ENCODE results near the gene HBG1. TPM values are rescaled to one million over a fixed set of nuclear protein-coding genes. Genes with fewer than 3 reads are reported as not detected.

HBG1 gene
- total RNA-seq, 1 experiment from 2014 or later: not detected

- H3K4me1 ChIP-seq (ENCODE audit: insufficient read depth, low read length): no peaks in the 10 kb centered on the region
- no peak overlapping the region for H3K14ac ChIP-seq (ENCODE audit: insufficient read depth, low read length)
- no peaks in the 10 kb centered on the region for H3K79me2 ChIP-seq (ENCODE audit: insufficient read depth, low read length)
- no peaks in the 10 kb centered on the region for H3K79me1 ChIP-seq (ENCODE audit: insufficient read depth, low read depth, low read length, poor library complexity, severe bottlenecking)
- H4K8ac ChIP-seq (replicated peaks; ENCODE audit: insufficient read length, low read depth, low read length): no peak overlapping the region
- H2BK120ac ChIP-seq (ENCODE audit: low read depth, low read length, poor library complexity, severe bottlenecking): no peak overlapping the region
- no peak overlapping the region for H3T11ph ChIP-seq (ENCODE audit: low read length)
- H3K9me3 Mint-ChIP-seq: no peaks in the 10 kb centered on the region
- no peak overlapping the region for H3K4me3 Mint-ChIP-seq
- 100% methylated on average over 2 of the region's 5 CpGs for WGBS (ENCODE audit: extremely low coverage, insufficient read length, low lambda C conversion rate)
- H3K56ac ChIP-seq (ENCODE audit: insufficient read length, low read depth, low read length): no peak overlapping the region
- no peaks in the 10 kb centered on the region for H3K9me3 ChIP-seq (ENCODE audit: control insufficient read depth, low read depth, low read length)
- H2AK5ac ChIP-seq (ENCODE audit: insufficient read length, low read length): no peak overlapping the region
- no peak overlapping the region for H2BK5ac ChIP-seq (ENCODE audit: insufficient read length, low read length)
- no peaks in the 10 kb centered on the region for H3K27me3 ChIP-seq (ENCODE audit: insufficient read depth, low read length)
- no peak for TF ChIP-seq CTCF (conservative IDR thresholded peaks at IDR 0.05)
- no peak overlapping the region for H4K5ac ChIP-seq (ENCODE audit: insufficient read length, low read depth, low read length)
- H3K18ac ChIP-seq (ENCODE audit: insufficient read length, low read depth, low read length): no peak overlapping the region
- H3K23ac ChIP-seq (ENCODE audit: insufficient read length, low read depth, low read length): no peak overlapping the region
- no peaks in the 10 kb centered on the region for H3K27me3 Mint-ChIP-seq (ENCODE audit: low read depth)
- H3K9ac ChIP-seq (ENCODE audit: extremely low read depth, insufficient read length, low read length): no peak overlapping the region
- no peak overlapping the region for H2BK12ac ChIP-seq (ENCODE audit: insufficient read length, low read depth, low read length)
- H2AFZ ChIP-seq (ENCODE audit: low read length): no peak overlapping the region
- no peak overlapping the region for H4K91ac ChIP-seq (ENCODE audit: insufficient read length, low read depth, low read length)
- no peaks in the 10 kb centered on the region for H3K36me3 Mint-ChIP-seq (ENCODE audit: insufficient read depth in 1 of 3, low read depth in 3 of 3)
- H2BK20ac ChIP-seq (ENCODE audit: low read depth, low read length, poor library complexity, severe bottlenecking): no peak overlapping the region
- H3K4me1 Mint-ChIP-seq: no peaks in the 10 kb centered on the region
- DNase-seq: no peak
- no peak overlapping the region for H3K4ac ChIP-seq (ENCODE audit: low read depth, low read length)
- no peak overlapping the region for H3K4me2 ChIP-seq (ENCODE audit: insufficient read depth, insufficient read length, low read length)
- no peak overlapping the region for H3K27ac Mint-ChIP-seq
- H4K20me1 ChIP-seq (ENCODE audit: control insufficient read depth, insufficient read depth, insufficient read length): no peaks in the 10 kb centered on the region
- no peaks in the 10 kb centered on the region for H3K23me2 ChIP-seq (ENCODE audit: insufficient read length, low read depth, low read length, poor library complexity, severe bottlenecking)
- no peak overlapping the region for H3K27ac ChIP-seq (ENCODE audit: insufficient read length, low read depth, low read length)
- no peak overlapping the region for H2BK15ac ChIP-seq (ENCODE audit: low read depth, low read length)
These were observed 21.5 kb downstream of the HBG1 start for GRCh38 chr11:5228124-5228523.
